MCF 10A (cell line): ENCODE data around the gene INTS7. TPM values are rescaled to one million over a fixed set of nuclear protein-coding genes. Genes with fewer than 3 reads are reported as not detected.
"Not testable (repeated sequence)": the region's sequence is repeated elsewhere in the genome, so short reads cannot be mapped to it uniquely, and the experiment has no call there.

ENCODE experiments used
- BruUV-seq: library from RNA; stranded (reverse); fragments of 400-500 nt; replicated peaks from 2 replicates; lab custom pipeline; 2021; lab: Mats Ljungman, UMichigan
- CTCF ChIA-PET: fragments of 300-600 bp; sonication (Branson Sonifier 250); formaldehyde crosslinking; extraction: SDS; loops from one replicate; lab custom pipeline; 2021; ENCODE audit warnings: antibody characterized with exemption, inconsistent platforms; lab: Yijun Ruan, JAX
- POLR2A ChIA-PET: fragments of 300-600, 350-650 bp; sonication (Branson Sonifier 250); formaldehyde crosslinking; extraction: SDS; loops from one replicate; lab custom pipeline; 2020; ENCODE audit warnings: antibody characterized with exemption, inconsistent platforms; lab: Yijun Ruan, JAX
- DNase-seq: peaks from one replicate; pipeline ENCODE4 v3.0.0-alpha.2; 2018; ENCODE audit not compliant: unreplicated experiment
- H3K27ac Mint-ChIP-seq: one replicate; pipeline ENCODE4 v1.8.0; 2022; ENCODE audit warnings: mild to moderate bottlenecking, low read depth, mixed read lengths; ENCODE audit not compliant: unreplicated experiment
- H3K27me3 Mint-ChIP-seq: one replicate; pipeline ENCODE4 v1.8.0; 2022; ENCODE audit warnings: mixed read lengths; ENCODE audit not compliant: insufficient read depth, unreplicated experiment
- H3K36me3 Mint-ChIP-seq: one replicate; pipeline ENCODE4 v1.8.0; 2022; ENCODE audit warnings: mild to moderate bottlenecking, moderate library complexity, mixed read lengths; ENCODE audit not compliant: insufficient read depth, unreplicated experiment
- H3K4me1 Mint-ChIP-seq: one replicate; pipeline ENCODE4 v1.8.0; 2022; ENCODE audit warnings: mixed read lengths; ENCODE audit not compliant: insufficient read depth, unreplicated experiment
- H3K4me3 Mint-ChIP-seq: one replicate; pipeline ENCODE4 v1.8.0; 2022; ENCODE audit warnings: mild to moderate bottlenecking, moderate library complexity, mixed read lengths; ENCODE audit not compliant: unreplicated experiment
- H3K9me3 Mint-ChIP-seq: one replicate; pipeline ENCODE4 v1.8.0; 2022; ENCODE audit warnings: mixed read lengths; ENCODE audit not compliant: unreplicated experiment
- CTCF ChIP-seq: fragments of 200-600 bp; IDR thresholded peaks from one replicate; pipeline ENCODE4 v1.8.0; 2022; ENCODE audit warnings: antibody characterized with exemption, mild to moderate bottlenecking; ENCODE audit not compliant: unreplicated experiment
- intact Hi-C: fragments of 100-400 bp; cut with micrococcal nuclease; formaldehyde crosslinking; loops from 2 replicates; pipeline ENCODE4 v1.14.1; 2022
- total RNA-seq: library from RNA; stranded (reverse); gene quantifications from 2 replicates; pipeline ENCODE4 v1.2.3, GENCODE V29; 2022

Gene INTS7
- total RNA-seq, 1 experiment from 2014 or later = 62.3 TPM

DNA sequence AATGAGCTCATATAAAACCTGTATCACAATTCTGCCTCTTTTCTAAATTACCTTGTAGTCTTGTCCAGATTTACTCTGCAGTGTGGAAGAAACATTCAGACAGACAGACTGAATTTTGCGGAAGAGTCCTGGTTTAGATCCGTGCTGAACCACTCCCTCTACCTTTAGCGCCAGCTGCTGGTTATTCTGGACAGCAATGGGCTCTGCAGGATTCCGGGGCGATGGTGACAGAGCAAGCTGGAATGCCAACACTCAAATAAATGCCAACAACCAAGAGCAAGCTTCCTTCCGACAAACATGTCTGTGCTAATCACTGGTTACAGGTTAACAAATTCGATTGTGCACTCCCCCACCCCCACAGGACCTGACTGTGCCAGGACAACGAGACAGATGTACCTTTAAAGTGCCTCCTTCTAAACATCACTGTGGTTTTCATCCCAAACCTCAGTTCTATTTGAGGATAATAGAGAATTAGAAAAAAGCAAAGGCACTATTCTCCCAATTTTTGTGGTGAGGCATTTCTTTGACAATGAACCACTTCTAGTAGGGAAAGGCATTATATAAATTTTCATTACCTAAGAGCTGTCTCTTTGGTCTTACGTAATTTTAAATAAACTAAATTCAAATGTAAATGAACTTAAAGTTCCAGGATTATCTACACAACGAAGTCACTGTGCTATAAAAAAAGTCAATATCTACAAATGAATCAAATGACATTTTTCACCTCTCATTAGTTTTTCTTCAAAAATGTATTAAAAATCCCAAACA lies 90.4 kb downstream of the INTS7 start:
- intact Hi-C loops = loop anchor here (1.0 to 2.0 kb wide), 4 partner anchors 90 to 265 kb away; partner anchors contain the start of genes DTL, INTS7 and LPGAT1
- Mint-ChIP-seq H3K27me3 (no peaks in the 10 kb centered on the region), H3K4me3 (peak overlapping the region; percentile 3), H3K27ac (peak overlapping the region; percentile 21), H3K9me3 (no peaks in the 10 kb centered on the region), H3K4me1 (peaks cover 14% of the 10 kb centered on the region), H3K36me3 (peaks cover 51% of the 10 kb centered on the region)
- no TSS peak for BruUV-seq
- ChIA-PET POLR2A (interaction anchor here (0.6 to 3.9 kb wide), 36 partner anchors 11 to 517 kb away, joined by 3 to 54 read pairs (median 4); partner anchors contain the start of genes DTL and INTS7), CTCF (interaction anchor here (0.5 to 5.5 kb wide), 75 partner anchors 8 to 511 kb away, joined by 3 to 151 read pairs (median 5); partner anchors contain the start of genes DTL, INTS7 and NEK2)
- DNase-seq = peak; percentile 96
- TF ChIP-seq CTCF = peak; percentile 96

DNA sequence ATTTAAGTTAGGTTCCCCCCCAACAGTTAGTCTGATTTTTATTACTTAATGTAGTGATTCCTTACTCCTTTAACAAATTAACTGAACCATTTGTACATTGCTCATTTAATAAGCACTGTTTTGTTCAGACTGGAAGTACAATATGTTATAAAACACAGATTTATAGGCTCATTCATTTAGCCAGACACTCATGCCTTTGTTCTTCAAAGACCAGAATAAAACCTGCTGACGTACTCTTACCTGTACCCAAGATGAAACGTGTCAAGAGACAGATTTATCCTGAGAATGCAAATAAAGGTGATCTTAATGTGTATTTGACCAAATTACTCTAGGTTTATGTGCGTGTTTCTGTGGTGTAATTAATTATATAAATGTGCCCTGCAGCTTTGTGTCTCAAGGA lies 92.8 kb downstream of the INTS7 start:
- peaks cover 58% of the 10 kb centered on the region for H3K36me3 Mint-ChIP-seq
- no TSS peak for BruUV-seq
- ChIA-PET CTCF (interaction anchor here (1.4 to 6.4 kb wide), 5 partner anchors 12 to 261 kb away, joined by 3 to 151 read pairs (median 41); partner anchors contain the start of genes DTL and INTS7), POLR2A (interaction anchor here (1.1 to 3.9 kb wide), 4 partner anchors 10 to 257 kb away, joined by 3 to 54 read pairs (median 4); no protein-coding TSS in a partner anchor)
- no peak overlapping the region for H3K27ac Mint-ChIP-seq
- no peak overlapping the region for H3K4me3 Mint-ChIP-seq
- H3K27me3 Mint-ChIP-seq = no peaks in the 10 kb centered on the region
- no peak for DNase-seq
- intact Hi-C loops = no loop called here
- peaks cover 14% of the 10 kb centered on the region for H3K4me1 Mint-ChIP-seq
- no peaks in the 10 kb centered on the region for H3K9me3 Mint-ChIP-seq
- TF ChIP-seq CTCF = no peak

DNA sequence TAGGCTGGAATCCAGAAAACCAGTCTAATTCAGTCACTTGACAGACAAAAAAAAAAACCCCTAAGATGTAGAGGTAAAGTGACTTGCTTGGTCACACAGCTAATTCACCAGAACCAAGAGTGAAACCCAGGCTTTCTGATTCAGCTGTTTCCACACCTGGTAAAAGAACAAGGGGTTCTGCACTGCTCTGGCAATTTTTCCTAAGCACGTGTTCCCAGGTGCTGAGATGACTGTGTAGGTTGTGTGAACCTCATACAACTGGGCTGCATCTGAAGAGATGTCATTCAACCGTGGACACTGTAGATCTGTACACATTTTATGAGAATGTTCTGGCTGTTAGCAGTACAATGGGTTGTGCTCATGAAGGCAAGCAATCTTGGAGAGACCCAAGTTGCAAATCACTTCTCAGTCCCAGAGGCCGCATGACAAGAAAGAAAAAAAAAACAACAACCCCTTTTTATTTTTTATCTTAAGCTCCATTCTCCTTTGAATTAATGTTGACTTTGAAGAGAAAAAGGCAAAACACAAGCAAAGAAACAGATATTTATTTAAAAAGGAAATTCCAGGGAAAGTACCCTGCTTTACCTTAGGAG lies 95.4 kb downstream of the INTS7 start:
- intact Hi-C loops = no loop called here
- Mint-ChIP-seq H3K9me3 (no peaks in the 10 kb centered on the region), H3K27me3 (no peaks in the 10 kb centered on the region), H3K36me3 (peaks cover 57% of the 10 kb centered on the region), H3K4me1 (peaks cover 7% of the 10 kb centered on the region), H3K4me3 (no peak overlapping the region), H3K27ac (no peak overlapping the region)
- ChIA-PET CTCF (interaction anchor here (0.6 to 6.4 kb wide), 9 partner anchors 10 to 429 kb away, joined by 3 to 41 read pairs (median 5); no protein-coding TSS in a partner anchor), POLR2A (interaction anchor here (0.7 to 5.1 kb wide), 8 partner anchors 11 to 451 kb away, joined by 3 to 35 read pairs (median 4); partner anchors contain the start of genes DTL and INTS7)
- DNase-seq = no peak
- TF ChIP-seq CTCF = no peak
- BruUV-seq = no TSS peak

- no peaks in the 10 kb centered on the region for H3K27me3 Mint-ChIP-seq
- no peak overlapping the region for H3K27ac Mint-ChIP-seq
- no peaks in the 10 kb centered on the region for H3K9me3 Mint-ChIP-seq
- no TSS peak for BruUV-seq
- intact Hi-C loops = no loop called here
- ChIA-PET CTCF (interaction anchor here (0.5 to 6.4 kb wide), 7 partner anchors 10 to 247 kb away, joined by 3 to 41 read pairs (median 4); partner anchors contain the start of genes DTL and INTS7), POLR2A (interaction anchor here (1.1 to 5.1 kb wide), 4 partner anchors 9 to 96 kb away, joined by 3 to 35 read pairs (median 5); no protein-coding TSS in a partner anchor)
- TF ChIP-seq CTCF = no peak
- peaks cover 43% of the 10 kb centered on the region for H3K36me3 Mint-ChIP-seq
- H3K4me3 Mint-ChIP-seq = no peak overlapping the region
- DNase-seq = no peak
- no peaks in the 10 kb centered on the region for H3K4me1 Mint-ChIP-seq
These were observed 96.8 kb downstream of the INTS7 start for GRCh38 chr1:211938561-211938997.

DNA sequence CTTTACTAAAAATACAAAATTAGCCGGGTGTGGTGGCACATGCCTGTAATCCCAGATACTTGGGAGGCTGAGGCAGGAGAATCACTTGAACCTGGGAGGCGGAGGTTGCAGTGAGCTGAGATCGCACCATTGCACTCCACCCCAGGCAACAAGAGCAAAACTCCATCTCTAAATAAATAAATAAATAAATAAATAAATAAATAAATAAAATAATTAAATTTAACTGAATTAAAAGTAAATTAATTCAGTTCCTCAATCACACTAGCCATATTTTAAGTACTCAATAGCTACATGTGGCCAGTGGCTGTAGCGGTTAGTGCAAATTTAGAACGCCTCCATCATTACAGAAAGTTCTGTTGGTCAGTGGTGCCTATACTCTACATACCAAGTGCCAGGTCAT lies 97.9 kb downstream of the INTS7 start:
- BruUV-seq, H3K4me1 Mint-ChIP-seq, intact Hi-C loops, H3K4me3 Mint-ChIP-seq, H3K27me3 Mint-ChIP-seq, DNase-seq, H3K27ac Mint-ChIP-seq, H3K9me3 Mint-ChIP-seq: not testable (repeated sequence)
- ChIA-PET CTCF (interaction anchor here (0.7 to 6.4 kb wide), 4 partner anchors 9 to 239 kb away, joined by 3 to 41 read pairs (median 5); partner anchors contain the start of genes DTL and INTS7), POLR2A (interaction anchor here (0.7 to 5.1 kb wide), 4 partner anchors 8 to 95 kb away, joined by 3 to 35 read pairs (median 5); no protein-coding TSS in a partner anchor)
- H3K36me3 Mint-ChIP-seq = peaks cover 32% of the 10 kb centered on the region
